NCI-H524 treated with DMSO at 0.1 percent for 48 hours (cell line): ENCODE measurements around the gene UBE2E2.

ENCODE experiments used
- DNase-seq: peaks from one replicate; lab custom pipeline; 2025; lab: John Stamatoyannopoulos, UW

Gene UBE2E2

GRCh38 chr3:23540600-23540999 is 337.5 kb downstream of the UBE2E2 start:
- DNase-seq = no peak

DNA sequence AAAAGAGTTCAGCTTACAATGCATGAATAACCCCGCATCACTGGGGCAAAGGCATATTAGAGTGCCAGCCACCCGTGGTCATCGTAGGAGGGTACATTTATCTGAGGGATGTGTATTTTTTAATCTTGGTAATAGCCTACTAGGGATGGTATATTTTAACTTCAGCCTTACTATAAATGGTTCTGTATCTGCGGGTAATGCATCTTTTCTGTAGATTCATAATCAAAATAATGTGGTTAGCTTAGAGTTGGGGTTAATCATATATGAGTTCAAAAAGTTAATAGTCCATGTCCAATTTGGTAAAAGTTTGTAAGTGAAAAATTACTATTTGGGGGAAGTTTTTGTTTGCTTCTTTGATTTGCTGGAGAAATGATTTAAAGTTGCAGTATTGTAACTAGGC is 339.0 kb downstream of the UBE2E2 start:
- DNase-seq = no peak

GRCh38 chr3:23546181-23546580 is 343.1 kb downstream of the UBE2E2 start:
- DNase-seq = no peak

GRCh38 chr3:23547905-23548650 is 345.0 kb downstream of the UBE2E2 start:
- no peak for DNase-seq

DNA sequence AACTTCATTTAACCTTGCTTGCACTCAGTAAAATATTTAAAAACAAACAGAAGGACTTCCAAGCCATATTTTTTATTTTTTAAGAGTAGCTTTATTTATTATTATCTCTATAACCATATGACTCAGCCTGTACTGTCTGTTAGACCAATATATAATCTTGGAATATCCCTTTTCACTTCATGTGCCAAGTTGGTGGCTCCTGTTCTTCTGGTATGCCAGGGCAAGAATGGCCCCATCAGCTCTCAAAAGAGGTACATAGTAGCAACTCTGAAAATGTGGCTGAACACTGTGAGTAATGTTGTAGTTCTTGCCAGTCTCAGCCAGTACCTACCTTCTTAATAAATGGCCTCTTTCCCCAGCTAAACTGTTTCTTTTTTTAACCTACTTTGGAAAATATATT is 345.6 kb downstream of the UBE2E2 start:
- no peak for DNase-seq

DNA sequence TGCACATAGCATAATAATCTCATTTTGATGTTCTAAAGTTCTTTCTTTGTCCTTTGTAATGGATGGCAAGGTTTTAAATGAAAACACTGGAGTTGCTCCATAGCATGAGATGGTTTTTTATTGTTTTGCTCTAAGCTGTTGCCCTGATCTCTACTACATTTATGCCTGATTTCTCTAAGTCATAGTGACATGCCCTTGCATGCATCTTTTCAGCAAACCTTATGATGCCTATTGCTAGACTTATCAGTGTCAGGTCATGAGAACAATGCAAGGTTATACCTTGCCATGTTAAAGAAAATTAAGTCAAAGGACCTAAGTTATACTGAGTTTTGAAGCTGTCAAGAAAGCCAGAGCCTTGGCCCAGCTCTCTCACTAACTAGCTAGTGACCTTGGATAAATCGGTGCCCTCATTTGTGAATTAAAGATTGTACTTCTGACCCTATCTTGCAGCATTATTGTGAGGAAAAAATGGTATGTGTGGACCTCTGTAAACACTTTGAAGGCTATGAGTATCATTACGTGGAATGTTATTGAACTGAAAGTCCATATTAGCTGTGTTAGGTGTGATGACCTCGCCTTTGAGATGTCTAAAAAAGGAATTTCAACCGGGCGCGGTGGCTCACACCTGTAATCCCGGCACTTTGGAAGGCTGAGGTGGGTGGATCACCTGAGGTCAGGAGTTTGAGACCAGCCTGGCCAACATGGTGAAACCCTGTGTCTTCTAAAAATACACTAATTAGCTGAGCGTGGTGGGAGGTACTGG is 346.2 kb downstream of the UBE2E2 start:
- DNase-seq = no peak

- DNase-seq = no peak
These were observed 347.3 kb downstream of the UBE2E2 start for GRCh38 chr3:23550402-23550801.

DNA sequence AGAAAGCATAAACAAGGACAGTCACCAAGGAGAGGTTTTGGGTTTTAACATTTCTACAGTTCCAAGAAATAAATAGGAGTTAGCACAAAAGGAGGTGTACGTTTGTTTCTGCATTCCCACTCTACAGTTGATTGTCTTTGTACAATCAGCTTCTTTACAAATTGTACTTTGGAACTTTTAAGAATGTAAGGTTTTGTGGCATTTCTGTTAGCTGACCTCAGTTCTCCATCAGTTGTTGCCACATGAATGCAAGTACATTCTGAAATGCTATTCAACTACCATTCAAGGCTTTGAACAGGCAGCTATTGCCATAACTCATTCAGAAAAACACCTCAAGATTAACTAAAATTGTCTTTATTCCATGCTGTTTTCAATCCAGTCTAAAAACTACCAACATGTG is 349.4 kb downstream of the UBE2E2 start:
- no peak for DNase-seq

GRCh38 chr3:23553353-23553752 is 350.2 kb downstream of the UBE2E2 start:
- DNase-seq = no peak

- no peak for DNase-seq
These were observed 362.1 kb downstream of the UBE2E2 start for GRCh38 chr3:23565041-23565775.

DNA sequence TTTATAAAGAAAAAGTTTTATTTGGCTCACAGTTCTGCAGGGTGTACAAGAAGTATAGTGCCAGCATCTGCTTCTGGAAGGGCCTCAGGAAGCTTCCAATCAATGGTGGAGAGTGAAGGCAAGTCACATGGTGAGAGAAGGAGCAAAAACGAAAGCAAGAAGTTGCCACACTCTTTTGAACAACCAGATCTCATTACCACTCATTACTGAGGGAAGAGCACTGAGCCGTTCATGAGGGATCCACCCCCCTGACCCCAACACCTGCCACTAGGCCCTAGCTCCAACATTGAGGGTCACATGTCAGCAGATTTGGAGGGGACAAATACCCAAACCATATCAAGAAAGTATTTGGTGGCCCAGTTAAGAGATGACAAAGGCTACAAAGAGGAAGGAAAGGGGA is 363.4 kb downstream of the UBE2E2 start:
- no peak for DNase-seq

DNA sequence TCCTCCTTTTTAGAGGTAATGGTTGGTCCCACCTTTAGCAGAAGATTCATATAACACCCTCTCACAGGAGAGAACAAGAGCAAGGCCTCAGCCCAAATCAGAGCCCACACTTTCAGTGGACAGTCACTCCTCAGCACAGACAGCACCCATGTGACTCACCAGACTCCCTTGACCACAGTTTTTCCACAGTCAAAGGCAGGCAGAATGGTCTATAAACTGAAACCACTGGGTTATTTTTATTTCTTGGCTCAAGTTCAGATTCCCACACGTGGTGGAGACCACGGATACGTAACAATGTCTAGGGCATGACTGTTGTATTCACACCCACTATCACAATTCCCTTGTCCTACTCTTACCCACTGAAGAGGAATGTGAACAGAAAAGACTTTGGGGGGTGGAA is 364.8 kb downstream of the UBE2E2 start:
- no peak for DNase-seq

DNA sequence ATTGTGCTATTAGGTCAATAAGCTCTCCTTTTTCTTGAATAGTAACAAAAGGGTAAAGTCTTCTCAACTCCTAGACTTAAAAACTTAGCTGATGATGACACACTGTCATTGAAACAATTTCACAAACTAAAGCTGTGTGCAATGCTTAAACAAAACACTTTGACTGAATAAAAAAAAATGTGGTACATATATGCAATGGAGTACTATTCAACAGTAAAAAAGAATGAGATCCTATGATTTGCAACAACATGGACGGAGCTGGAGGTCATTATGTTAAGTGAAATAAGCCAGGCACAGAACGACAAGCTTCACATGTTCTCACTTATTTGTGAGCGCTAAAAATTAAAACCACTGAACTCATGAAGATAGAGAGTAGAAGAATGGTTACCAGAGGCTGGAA is 370.7 kb downstream of the UBE2E2 start:
- DNase-seq = no peak

- no peak for DNase-seq
These were observed 371.7 kb downstream of the UBE2E2 start for GRCh38 chr3:23574822-23575315.

DNA sequence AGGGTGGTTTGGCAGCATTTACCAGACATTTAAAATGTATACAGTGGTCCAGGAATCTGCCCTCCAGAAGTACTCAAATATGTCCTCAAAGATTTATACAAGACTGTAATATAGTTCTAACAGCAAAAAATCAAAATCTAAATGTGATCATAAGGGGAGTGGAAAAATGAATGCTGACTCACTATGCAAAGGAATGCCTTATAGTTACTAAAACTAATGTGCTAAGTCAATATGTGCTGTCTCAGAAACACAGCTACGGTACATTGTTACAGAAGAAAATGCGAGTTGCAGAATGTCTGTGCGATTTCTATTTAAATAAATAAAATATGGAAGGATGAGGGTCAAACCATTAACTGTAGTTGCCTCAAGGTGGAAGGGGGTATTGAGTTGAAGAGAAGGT is 372.6 kb downstream of the UBE2E2 start:
- DNase-seq = no peak

GRCh38 chr3:23576379-23576959 is 373.3 kb downstream of the UBE2E2 start:
- no peak for DNase-seq

GRCh38 chr3:23580096-23580713 is 377.1 kb downstream of the UBE2E2 start:
- no peak for DNase-seq

- DNase-seq = no peak
These were observed 381.0 kb downstream of the UBE2E2 start for GRCh38 chr3:23583980-23584740.

GRCh38 chr3:23587513-23587912 is 384.4 kb downstream of the UBE2E2 start:
- DNase-seq = no peak

- no peak for DNase-seq
These were observed 385.4 kb downstream of the UBE2E2 start for GRCh38 chr3:23588547-23588946.

DNA sequence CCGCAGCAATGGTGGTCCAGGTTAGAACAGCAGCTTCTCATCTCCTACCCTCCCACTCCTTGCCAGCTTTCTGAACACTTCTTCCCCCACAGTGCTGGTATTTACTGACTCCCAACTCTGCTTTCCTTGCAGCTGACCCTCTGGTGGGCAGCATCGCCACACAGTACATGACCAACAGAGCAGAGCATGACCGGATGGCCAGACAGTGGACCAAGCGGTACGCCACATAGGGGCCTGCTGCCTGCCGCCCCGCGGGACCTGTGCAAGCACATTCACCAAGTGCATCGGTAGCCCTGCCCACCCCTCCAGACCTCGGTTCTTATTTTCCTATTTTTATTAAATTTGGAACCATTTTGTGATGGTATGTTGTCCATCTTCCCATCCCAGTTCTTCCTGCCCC is 386.5 kb downstream of the UBE2E2 start:
- DNase-seq = no peak
